Mammary epithelial cell (primary cell): ENCODE data around the gene ZBTB20.

Experiments
- EZH2 ChIP-seq: IDR thresholded peaks from 2 replicates; pipeline ENCODE4 v1.6.1; 2012; ENCODE audit warnings: low read length, inconsistent platforms, borderline replicate concordance
- TF ChIP-seq, protein P1 (sequence below), 2 donors: IDR thresholded peaks in 1 of 2; conservative IDR thresholded peaks in 1 of 2; 2 replicates each; pipeline ENCODE4 v1.5.1; 2011 to 2012; ENCODE audit warnings: inconsistent platforms in 2 of 2, low read length in 2 of 2, mild to moderate bottlenecking in 2 of 2, control low read depth in 1 of 2, low read depth in 1 of 2; ENCODE audit not compliant: insufficient read depth in 1 of 2; ENCODE audit errors: extremely low read depth in 1 of 2

DNA sequence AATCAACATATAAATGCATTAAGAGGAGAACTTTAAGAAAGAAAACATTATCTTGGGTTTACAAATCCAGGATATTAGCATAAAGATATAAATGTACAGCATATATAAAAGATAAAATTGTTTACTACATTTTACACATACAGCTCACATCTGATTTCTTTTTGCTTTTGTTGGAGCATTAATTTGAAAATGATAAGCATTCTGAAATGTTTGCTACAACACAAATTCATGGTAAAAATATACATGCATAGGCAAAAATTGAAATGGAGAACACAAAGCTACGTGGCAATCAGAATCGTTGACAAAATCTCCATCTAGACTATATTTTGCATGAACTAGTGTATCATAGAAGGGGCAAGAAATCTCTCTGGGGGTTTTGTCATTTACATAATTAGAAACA is 694.2 kb downstream of the ZBTB20 start:
- TF ChIP-seq, protein P1, sequence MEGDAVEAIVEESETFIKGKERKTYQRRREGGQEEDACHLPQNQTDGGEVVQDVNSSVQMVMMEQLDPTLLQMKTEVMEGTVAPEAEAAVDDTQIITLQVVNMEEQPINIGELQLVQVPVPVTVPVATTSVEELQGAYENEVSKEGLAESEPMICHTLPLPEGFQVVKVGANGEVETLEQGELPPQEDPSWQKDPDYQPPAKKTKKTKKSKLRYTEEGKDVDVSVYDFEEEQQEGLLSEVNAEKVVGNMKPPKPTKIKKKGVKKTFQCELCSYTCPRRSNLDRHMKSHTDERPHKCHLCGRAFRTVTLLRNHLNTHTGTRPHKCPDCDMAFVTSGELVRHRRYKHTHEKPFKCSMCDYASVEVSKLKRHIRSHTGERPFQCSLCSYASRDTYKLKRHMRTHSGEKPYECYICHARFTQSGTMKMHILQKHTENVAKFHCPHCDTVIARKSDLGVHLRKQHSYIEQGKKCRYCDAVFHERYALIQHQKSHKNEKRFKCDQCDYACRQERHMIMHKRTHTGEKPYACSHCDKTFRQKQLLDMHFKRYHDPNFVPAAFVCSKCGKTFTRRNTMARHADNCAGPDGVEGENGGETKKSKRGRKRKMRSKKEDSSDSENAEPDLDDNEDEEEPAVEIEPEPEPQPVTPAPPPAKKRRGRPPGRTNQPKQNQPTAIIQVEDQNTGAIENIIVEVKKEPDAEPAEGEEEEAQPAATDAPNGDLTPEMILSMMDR (conservative IDR thresholded peaks at IDR 0.05 in 1 of 2, IDR thresholded peaks at IDR 0.05 in 1 of 2; ENCODE audit: extremely low read depth in 1 of 2, insufficient read depth in 1 of 2, low read depth in 1 of 2, low read length in 2 of 2), result no peak
- no peak for TF ChIP-seq EZH2
